GM12872 (cell line): ENCODE results near the gene BEAN1.

Experiments
- TF ChIP-seq, protein P1 (sequence below): IDR thresholded peaks from 3 replicates; pipeline ENCODE4 v1.5.1; 2011; ENCODE audit warnings: low read depth, mild to moderate bottlenecking, low read length, moderate library complexity; ENCODE audit not compliant: insufficient read depth

BEAN1 gene

DNA sequence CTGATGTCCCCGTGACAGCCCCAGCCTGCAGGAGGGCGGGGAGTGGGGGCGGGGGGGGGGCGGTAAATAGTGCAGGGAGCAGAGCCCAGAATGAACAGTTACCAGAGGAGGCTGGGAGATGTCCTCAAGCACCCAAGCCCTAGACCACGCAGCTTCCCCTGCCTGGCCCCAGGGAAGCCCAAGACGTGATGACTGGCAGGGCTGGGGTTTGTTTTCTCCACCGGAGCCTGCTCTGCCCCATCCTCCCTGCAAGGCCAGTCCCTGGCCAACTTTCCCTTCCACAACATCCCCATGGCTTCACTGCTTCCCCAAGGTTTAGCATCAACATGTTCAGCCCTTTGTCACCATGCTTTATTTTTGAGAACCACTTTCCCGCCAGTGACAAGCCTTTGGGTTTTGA, 1.4 kb upstream of the BEAN1 start:
- TF ChIP-seq, protein P1, sequence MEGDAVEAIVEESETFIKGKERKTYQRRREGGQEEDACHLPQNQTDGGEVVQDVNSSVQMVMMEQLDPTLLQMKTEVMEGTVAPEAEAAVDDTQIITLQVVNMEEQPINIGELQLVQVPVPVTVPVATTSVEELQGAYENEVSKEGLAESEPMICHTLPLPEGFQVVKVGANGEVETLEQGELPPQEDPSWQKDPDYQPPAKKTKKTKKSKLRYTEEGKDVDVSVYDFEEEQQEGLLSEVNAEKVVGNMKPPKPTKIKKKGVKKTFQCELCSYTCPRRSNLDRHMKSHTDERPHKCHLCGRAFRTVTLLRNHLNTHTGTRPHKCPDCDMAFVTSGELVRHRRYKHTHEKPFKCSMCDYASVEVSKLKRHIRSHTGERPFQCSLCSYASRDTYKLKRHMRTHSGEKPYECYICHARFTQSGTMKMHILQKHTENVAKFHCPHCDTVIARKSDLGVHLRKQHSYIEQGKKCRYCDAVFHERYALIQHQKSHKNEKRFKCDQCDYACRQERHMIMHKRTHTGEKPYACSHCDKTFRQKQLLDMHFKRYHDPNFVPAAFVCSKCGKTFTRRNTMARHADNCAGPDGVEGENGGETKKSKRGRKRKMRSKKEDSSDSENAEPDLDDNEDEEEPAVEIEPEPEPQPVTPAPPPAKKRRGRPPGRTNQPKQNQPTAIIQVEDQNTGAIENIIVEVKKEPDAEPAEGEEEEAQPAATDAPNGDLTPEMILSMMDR = no peak

DNA sequence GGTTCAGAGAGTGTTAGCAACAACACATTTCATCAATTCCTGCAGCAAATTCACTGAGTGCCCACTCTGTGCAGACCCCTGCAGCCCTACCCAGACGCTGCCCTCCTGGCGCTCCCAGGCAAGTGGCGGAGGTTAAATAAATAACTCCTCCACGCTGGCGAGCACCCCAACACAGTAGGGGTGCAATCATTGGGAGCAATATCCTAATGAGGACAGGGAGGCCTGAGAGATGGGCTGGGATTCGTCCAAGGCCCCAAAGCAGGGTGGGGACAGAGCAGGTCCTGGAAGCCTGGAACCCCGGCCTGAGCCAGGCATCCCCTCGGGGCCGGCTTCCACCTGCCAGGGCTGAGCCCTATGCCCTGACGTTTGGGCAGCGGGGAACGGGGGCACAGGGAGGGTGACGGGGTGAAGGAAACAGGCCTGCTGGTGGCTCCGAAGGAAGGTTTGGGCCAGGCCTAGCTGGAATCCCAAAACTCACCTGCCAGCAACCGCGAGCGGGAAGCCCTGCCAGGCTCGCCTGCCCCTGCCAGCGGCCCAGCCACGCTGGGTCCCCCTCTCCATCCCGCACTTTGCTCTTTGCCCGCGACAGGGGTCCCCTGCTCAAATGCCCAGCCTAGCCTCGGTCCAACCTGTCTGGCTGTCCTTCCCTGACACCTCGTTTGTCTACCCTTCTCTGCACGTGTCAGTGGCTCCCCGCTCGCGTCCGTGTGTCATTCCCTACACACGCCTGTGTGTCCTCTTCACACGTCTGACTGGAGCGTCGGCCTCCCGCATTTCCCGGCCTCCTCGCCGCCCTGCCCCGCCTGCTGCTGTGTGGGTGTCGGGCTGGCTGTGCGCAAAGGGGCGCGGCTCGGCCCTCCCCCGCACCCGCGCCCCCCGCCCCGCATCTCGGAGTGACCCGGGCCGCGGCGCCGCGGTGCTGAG, 721 bp upstream of the BEAN1 start:
- TF ChIP-seq, protein P1 = no peak

DNA sequence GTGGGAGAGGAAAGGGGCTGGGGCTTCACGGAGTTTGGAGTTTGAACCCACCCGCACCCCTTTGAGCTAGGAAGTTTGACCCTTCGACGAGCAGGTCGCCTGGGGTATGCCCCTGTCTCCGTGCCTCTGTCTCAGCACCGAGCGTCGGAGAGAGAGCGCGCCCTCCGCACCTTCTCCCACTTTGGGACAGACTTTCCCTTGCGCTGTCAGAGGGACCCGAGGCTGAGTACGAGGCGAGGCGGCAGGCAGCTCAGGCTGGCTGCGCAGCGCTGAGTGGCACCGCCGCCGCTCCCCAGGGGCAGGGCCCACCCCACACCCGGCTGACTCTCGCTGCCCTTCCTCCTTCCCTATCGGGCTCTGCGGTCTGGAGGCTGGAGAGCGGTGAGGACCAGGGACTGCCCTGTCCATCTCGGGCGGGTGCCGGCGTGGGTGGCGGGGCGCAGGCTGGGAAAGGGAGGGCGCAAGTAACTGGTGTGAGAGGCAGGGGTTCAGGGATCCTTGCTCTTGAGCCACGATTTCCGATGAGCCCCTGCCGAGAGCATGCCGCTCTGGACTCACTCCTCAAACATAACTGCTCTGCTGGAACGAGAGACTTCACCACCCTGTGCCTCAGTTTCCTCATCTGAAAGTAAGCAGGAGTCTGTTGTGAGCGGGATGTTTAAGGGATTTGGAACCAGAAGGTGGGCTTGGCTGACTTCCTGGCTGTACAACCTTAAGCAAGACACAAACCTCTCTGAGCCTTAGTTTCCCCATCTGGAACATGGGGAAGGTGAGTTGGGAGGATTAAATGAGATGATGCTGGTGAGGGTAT, 981 bp downstream of the BEAN1 start:
- TF ChIP-seq, protein P1 = no peak

DNA sequence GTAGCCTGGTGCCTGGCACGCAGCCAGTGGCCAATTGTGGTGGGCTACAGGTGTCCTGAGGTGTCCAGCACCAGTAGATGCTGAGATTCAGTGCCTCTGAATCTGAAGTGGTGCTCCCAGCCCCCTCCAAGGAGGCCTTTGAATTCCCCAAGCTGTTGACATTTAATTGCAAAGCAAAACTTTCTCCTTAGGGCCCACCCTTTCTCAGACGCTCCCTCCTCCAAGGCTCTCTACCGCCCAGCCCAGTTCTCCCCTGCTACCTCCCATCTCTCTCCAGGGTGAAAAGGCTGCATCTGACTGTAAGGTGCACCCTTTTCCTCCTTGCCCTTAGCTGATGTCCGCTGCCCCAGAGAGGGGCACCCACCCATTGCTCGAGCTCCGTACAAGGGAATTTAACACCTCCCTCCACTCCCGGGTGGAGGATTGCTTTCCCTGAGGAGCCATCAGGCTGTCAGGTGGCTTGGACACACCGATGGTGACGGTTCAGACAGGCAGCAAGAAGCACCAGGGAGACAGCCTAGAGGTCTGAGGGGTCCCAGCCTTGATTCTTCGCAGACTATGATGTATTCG, 1.7 kb downstream of the BEAN1 start:
- TF ChIP-seq, protein P1 = no peak

DNA sequence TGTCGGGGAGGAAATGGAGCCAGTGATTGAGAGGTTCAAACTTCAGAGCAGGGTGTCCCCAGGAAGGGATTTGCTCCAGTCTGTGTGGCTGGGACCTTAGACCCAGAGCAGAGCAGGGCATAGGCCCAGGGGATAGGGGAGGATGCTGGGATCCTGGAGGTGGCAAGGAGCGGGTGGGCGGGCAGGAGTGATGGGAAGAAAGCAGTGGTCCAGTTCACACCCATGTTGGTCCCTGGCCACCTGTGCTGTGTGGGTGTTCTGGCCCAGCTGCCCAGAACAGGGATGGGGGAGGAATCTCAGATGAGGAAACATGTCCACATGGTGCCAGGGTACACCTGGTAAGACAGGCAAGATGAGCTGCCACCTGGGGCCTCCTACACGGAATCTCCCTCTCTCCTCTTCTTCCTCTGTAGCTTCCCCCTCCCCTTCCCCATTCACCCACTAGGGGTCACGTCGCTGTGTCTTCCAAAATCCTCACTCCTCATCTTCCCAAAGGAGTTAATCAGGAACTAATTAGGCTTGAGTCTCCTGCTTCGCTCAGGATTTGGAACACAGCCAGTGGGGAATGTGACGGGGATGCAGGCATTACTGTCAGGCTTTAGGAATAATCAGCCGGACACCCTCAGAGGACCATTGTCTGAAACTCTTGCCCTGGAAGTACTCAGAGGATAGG, 2.3 kb downstream of the BEAN1 start:
- TF ChIP-seq, protein P1 = 0 out of 3 replicates have a peak, but pooled peaks have one; percentile 22

DNA sequence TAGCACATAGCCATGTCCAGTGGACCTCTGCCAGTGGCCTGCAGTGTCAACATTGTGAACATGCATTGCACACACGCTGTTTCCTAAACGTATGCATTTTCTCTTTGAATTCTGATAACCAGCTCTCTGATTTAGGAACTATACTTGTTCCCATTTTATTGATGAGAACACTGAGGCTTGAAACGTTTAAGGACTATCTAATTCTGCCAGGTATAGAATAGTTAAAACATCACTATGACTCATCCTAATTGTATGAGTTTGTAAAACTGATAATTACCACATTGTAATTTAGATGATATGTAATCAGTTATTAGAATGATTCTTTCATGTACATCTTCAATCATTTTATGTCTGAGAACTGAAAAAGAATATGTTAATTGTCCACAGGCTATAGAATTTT, 3.1 kb downstream of the BEAN1 start:
- TF ChIP-seq, protein P1 = no peak
